PC-3 (cell line): Measurements from ENCODE around the gene WIPF1. TPM values are rescaled to one million over a fixed set of nuclear protein-coding genes. Genes with fewer than 3 reads are reported as not detected.

Experiments used
- total RNA-seq: library from RNA; depleted of rRNA; stranded (reverse); fragments of >200 nt; gene quantifications from 2 replicates; pipeline ENCODE4 v1.2.3, GENCODE V29; 2014; rRNA removed

WIPF1 gene
- total RNA-seq, 1 experiment from 2014 or later = 0.29 TPM

Other genes starting within 250 kb of the WIPF1 start
- gene SCRN3, start 202.1 kb downstream of the WIPF1 start, total RNA-seq = 26.6 and 30.1 TPM in 2 replicates
- gene GPR155, start 110.8 kb downstream of the WIPF1 start, total RNA-seq = 0.69 and 1.3 TPM in 2 replicates
- gene CHRNA1, start 166.7 kb upstream of the WIPF1 start, total RNA-seq = 0.23 and 1.8 TPM in 2 replicates